ENCODE data around the gene PACS2. TPM values are rescaled to one million over a fixed set of nuclear protein-coding genes. Genes with fewer than 3 reads are reported as not detected.
A peak's percentile ranks its signal among the peaks of the same experiment; 100 is the strongest.

PACS2 gene
- total and polyA plus RNA-seq, 4 donors: 37.9 to 87.2 (median 71.0) TPM

DNA sequence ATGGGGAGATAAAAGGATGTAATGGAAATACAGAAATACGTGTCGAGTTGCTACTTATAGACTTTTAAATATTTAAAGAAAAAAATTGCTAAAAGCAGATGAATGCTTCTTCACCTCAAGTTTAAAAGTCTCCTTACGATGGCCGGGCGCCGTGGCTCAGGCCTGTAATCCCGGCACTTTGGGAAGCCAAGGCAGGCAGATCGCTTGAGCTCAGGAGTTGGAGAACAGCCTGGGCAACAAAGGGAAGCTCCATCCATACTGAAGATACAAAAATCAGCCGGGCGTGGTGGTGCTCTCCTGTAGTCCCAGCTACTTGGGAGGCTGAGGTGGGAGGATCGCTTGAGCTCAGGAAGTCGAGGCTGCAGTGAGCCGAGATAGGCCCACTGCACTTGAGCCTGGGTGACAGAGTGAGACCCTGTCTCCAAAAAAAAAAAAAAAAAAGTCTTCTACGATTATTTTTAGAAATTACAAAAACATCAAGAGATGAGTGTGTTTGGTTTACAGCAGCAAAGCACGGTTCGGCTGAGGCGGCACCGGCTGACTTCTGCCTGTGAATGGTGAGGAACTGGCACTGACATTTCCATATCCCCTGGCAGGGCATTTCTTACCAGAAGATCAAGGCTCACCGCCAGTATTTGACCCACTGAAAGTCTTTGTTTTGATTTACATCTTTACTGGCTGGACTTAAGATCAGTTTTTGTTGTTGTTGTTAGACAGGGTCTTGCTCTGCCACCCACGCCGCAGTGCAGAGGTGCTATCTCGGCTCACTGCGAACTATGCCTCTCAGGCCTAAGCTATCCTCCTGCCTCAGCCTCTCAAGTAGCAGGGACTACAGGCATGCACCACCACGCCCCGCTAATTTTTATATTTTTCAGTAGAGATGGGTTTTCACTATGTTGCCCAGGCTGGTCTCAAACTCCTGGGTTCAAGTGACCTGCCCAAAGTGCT, 101.2 kb downstream of the PACS2 start:
- TF ChIP-seq, protein P1, sequence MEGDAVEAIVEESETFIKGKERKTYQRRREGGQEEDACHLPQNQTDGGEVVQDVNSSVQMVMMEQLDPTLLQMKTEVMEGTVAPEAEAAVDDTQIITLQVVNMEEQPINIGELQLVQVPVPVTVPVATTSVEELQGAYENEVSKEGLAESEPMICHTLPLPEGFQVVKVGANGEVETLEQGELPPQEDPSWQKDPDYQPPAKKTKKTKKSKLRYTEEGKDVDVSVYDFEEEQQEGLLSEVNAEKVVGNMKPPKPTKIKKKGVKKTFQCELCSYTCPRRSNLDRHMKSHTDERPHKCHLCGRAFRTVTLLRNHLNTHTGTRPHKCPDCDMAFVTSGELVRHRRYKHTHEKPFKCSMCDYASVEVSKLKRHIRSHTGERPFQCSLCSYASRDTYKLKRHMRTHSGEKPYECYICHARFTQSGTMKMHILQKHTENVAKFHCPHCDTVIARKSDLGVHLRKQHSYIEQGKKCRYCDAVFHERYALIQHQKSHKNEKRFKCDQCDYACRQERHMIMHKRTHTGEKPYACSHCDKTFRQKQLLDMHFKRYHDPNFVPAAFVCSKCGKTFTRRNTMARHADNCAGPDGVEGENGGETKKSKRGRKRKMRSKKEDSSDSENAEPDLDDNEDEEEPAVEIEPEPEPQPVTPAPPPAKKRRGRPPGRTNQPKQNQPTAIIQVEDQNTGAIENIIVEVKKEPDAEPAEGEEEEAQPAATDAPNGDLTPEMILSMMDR (IDR thresholded peaks at IDR 0.05; ENCODE audit: control extremely low read depth, extremely low read depth): no peak
- WGBS, 2 donors: 91 to 92% methylated on average over 25 of the region's 25 CpGs
- peaks cover 0 to 3% (median 0%) of the 10 kb centered on the region in 4 donors for H3K9me3 ChIP-seq (ENCODE audit: control insufficient read depth in 4 of 4, insufficient read depth in 3 of 4, low read length in 3 of 4)
- ATAC-seq (ENCODE audit: insufficient read depth, low FRiP score): no peak
- no peak overlapping the region for H3K9ac ChIP-seq (ENCODE audit: insufficient read depth in 1 of 2, low read length in 2 of 2)
- H3K4me1 ChIP-seq (ENCODE audit: control insufficient read depth in 5 of 5, insufficient read depth in 5 of 5, low read length in 5 of 5): peaks cover 0 to 31% (median 3%) of the 10 kb centered on the region in 5 donors
- no peak for DNase-seq
- peak overlapping the region in 1 of 2 donors; percentile 74 for H3K27ac ChIP-seq (ENCODE audit: low read depth in 1 of 2, low read length in 1 of 2)
- peaks cover 0 to under 1% (median 0%) of the 10 kb centered on the region in 3 donors for H3K27me3 ChIP-seq (ENCODE audit: control insufficient read depth in 3 of 3, insufficient read depth in 3 of 3, low read length in 2 of 3)
- no peak overlapping the region for H3K4me3 ChIP-seq
- no peaks in the 10 kb centered on the region for H3K36me3 ChIP-seq (ENCODE audit: control insufficient read depth in 4 of 4, insufficient read depth in 4 of 4, low read length in 4 of 4)

DNA sequence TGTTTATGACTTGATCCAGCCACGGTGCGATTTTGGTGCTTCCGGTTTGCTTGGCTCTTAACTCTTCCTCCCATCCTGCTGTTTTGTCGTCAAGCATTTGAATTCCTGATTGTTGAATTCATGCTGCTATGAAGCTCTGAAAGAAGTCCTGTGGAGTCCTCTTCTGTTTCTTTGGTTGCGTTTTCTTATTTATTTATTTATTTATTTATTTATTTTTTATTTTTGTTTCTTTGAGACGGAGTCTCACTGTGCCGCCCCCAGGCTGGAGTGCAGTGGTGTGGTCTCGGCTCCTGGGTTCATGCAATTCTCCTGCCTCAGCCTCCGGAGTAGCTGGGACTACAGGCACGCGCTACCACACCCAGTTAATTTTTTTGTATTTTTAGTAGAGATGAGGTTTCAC, 102.1 kb downstream of the PACS2 start:
- Histone ChIP-seq H3K4me3 (no peak overlapping the region), H3K9me3 (ENCODE audit: control insufficient read depth in 4 of 4, insufficient read depth in 3 of 4, low read length in 3 of 4) (peaks cover 0 to under 1% (median 0%) of the 10 kb centered on the region in 4 donors), H3K9ac (ENCODE audit: insufficient read depth in 1 of 2, low read length in 2 of 2) (no peak overlapping the region), H3K36me3 (ENCODE audit: control insufficient read depth in 4 of 4, insufficient read depth in 4 of 4, low read length in 4 of 4) (no peaks in the 10 kb centered on the region), H3K27ac (ENCODE audit: low read depth in 1 of 2, low read length in 1 of 2) (no peak overlapping the region), H3K4me1 (ENCODE audit: control insufficient read depth in 5 of 5, insufficient read depth in 5 of 5, low read length in 5 of 5) (peaks cover 0 to 34% (median 3%) of the 10 kb centered on the region in 5 donors), H3K27me3 (ENCODE audit: control insufficient read depth in 3 of 3, insufficient read depth in 3 of 3, low read length in 2 of 3) (no peaks in the 10 kb centered on the region)
- WGBS, 2 donors: 95 to 96% methylated on average over 11 of the region's 11 CpGs
- ATAC-seq (ENCODE audit: insufficient read depth, low FRiP score) (no peak), DNase-seq (no peak)
- TF ChIP-seq, protein P1 (IDR thresholded peaks at IDR 0.05; ENCODE audit: control extremely low read depth, extremely low read depth): no peak

DNA sequence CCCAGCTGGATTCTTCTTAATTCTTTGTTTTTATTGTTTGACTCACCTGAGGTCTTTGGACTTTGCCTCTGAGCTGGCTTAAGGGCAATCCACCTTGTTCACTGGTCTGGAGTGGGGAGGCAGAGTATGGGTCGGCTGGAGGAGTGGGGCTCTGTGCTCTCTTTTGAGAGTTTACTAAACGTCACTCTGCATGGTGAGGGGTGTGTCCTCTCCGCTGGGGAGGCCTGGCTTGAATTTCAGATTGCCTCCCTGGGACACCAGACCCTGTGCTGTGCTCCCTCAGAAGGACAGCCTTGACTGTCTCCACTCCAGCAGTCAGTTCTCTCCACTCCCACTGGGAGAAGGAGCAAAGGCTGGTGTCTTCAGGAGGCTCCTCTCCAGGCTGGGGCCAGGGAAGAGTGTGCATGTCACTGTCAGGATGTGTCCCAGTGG, 103.2 kb downstream of the PACS2 start:
- Histone ChIP-seq H3K4me1 (ENCODE audit: control insufficient read depth in 5 of 5, insufficient read depth in 5 of 5, low read length in 5 of 5) (peaks cover 0 to 35% (median 3%) of the 10 kb centered on the region in 5 donors), H3K27me3 (ENCODE audit: control insufficient read depth in 3 of 3, insufficient read depth in 3 of 3, low read length in 2 of 3) (no peaks in the 10 kb centered on the region), H3K4me3 (no peak overlapping the region), H3K9me3 (ENCODE audit: control insufficient read depth in 4 of 4, insufficient read depth in 3 of 4, low read length in 3 of 4) (no peaks in the 10 kb centered on the region), H3K36me3 (ENCODE audit: control insufficient read depth in 4 of 4, insufficient read depth in 4 of 4, low read length in 4 of 4) (no peaks in the 10 kb centered on the region), H3K9ac (ENCODE audit: insufficient read depth in 1 of 2, low read length in 2 of 2) (no peak overlapping the region), H3K27ac (ENCODE audit: low read depth in 1 of 2, low read length in 1 of 2) (no peak overlapping the region)
- TF ChIP-seq, protein P1 (IDR thresholded peaks at IDR 0.05; ENCODE audit: control extremely low read depth, extremely low read depth): no peak
- DNase-seq: no peak
- 87 to 97% methylated on average over 3 of the region's 3 CpGs for WGBS, 2 donors
- no peak for ATAC-seq (ENCODE audit: insufficient read depth, low FRiP score)
